RWPE2 (cell line): ENCODE data around the gene DNAJC6.

Experiments
- ATAC-seq: fragments of 200-7000 bp; cut with Tn5 transposase; 3 replicates; pipeline ENCODE4 v1.9.1; 2021; ENCODE audit warnings: low read depth
- DNase-seq: peaks from one replicate; pipeline ENCODE4 v3.0.0-alpha.2; 2020; ENCODE audit warnings: low spot score
- H3K27ac ChIP-seq: fragments of 450-650 bp; 2 replicates; pipeline ENCODE4 v1.5.1; 2017; ENCODE audit warnings: mild to moderate bottlenecking; ENCODE audit not compliant: poor library complexity, severe bottlenecking
- H3K27me3 ChIP-seq: fragments of 250-450 bp; sonication (Bioruptor Pico); 2 replicates; pipeline ENCODE4 v1.5.1; 2021; ENCODE audit warnings: mild to moderate bottlenecking, moderate library complexity; ENCODE audit not compliant: insufficient read depth, poor library complexity, severe bottlenecking
- H3K36me3 ChIP-seq: fragments of 250-450 bp; sonication (Bioruptor Pico); 2 replicates; pipeline ENCODE4 v1.5.1; 2020; ENCODE audit warnings: low read depth, mild to moderate bottlenecking, moderate library complexity
- H3K4me1 ChIP-seq: fragments of 250-450 bp; sonication (Bioruptor Pico); 2 replicates; pipeline ENCODE4 v1.5.1; 2021; ENCODE audit warnings: mild to moderate bottlenecking, moderate library complexity; ENCODE audit not compliant: insufficient read depth, poor library complexity, severe bottlenecking
- H3K4me3 ChIP-seq: fragments of 250-450 bp; sonication (Bioruptor Pico); 2 replicates; pipeline ENCODE4 v1.5.1; 2021; ENCODE audit warnings: mild to moderate bottlenecking, moderate library complexity; ENCODE audit not compliant: severe bottlenecking
- H3K9me3 ChIP-seq: fragments of 250-450 bp; sonication (Bioruptor Pico); 2 replicates; pipeline ENCODE4 v1.5.1; 2021; ENCODE audit warnings: mild to moderate bottlenecking, moderate library complexity; ENCODE audit not compliant: severe bottlenecking
- TF ChIP-seq, protein P1 (sequence below): fragments of 450-650 bp; IDR thresholded peaks from one replicate; pipeline ENCODE4 v1.5.1; 2017; ENCODE audit warnings: mild to moderate bottlenecking, moderate library complexity; ENCODE audit not compliant: poor library complexity, severe bottlenecking

DNAJC6 gene

DNA sequence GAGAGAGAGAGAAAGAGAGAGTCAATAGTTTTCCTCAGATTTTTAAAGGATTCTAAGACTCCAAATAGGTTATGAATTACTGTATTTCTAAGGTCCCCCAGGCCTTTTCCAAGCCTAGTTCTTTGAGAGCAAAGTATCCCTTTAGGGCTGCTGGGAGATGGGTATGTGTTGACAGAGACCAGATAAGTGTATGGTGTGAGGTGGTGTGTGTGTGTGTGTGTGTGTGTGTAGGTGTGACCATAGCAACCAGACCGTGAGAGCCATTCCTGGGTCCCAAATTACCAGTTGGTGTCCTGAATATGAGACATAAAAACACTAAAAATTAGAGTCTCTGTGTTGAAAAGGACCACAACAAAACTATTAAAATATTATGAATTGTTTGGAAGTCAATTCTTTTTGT lies 41.7 kb upstream of the DNAJC6 start:
- DNase-seq (no peak), ATAC-seq (no peak)
- TF ChIP-seq, protein P1, sequence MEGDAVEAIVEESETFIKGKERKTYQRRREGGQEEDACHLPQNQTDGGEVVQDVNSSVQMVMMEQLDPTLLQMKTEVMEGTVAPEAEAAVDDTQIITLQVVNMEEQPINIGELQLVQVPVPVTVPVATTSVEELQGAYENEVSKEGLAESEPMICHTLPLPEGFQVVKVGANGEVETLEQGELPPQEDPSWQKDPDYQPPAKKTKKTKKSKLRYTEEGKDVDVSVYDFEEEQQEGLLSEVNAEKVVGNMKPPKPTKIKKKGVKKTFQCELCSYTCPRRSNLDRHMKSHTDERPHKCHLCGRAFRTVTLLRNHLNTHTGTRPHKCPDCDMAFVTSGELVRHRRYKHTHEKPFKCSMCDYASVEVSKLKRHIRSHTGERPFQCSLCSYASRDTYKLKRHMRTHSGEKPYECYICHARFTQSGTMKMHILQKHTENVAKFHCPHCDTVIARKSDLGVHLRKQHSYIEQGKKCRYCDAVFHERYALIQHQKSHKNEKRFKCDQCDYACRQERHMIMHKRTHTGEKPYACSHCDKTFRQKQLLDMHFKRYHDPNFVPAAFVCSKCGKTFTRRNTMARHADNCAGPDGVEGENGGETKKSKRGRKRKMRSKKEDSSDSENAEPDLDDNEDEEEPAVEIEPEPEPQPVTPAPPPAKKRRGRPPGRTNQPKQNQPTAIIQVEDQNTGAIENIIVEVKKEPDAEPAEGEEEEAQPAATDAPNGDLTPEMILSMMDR, result no peak
- Histone ChIP-seq H3K4me3 (no peak overlapping the region), H3K27me3 (no peaks in the 10 kb centered on the region), H3K9me3 (no peaks in the 10 kb centered on the region), H3K27ac (no peak overlapping the region), H3K4me1 (no peaks in the 10 kb centered on the region), H3K36me3 (no peaks in the 10 kb centered on the region)

DNA sequence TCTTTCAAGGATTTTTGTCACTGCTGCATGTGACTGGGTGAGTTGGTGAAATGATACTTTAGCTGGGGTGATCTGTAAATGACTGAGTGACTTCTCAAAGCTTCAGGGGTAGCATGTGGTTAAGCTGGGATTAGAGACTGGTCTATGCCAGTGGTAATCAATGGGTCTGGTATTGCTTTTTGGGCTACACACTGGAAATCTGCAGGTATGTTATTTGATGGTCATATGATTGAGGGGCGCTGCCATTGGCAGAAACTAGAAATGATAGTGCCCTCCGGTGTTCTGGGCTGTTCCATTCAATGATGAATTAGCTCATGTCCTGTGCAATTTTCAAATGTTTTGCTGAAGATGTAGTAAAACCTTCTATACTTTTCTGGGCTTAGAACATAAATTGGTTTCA lies 39.7 kb upstream of the DNAJC6 start:
- DNase-seq, result no peak
- Histone ChIP-seq H3K4me1 (no peaks in the 10 kb centered on the region), H3K36me3 (no peaks in the 10 kb centered on the region), H3K4me3 (no peak overlapping the region), H3K27me3 (no peaks in the 10 kb centered on the region), H3K9me3 (no peaks in the 10 kb centered on the region), H3K27ac (no peak overlapping the region)
- no peak for ATAC-seq
- TF ChIP-seq, protein P1, result no peak

DNA sequence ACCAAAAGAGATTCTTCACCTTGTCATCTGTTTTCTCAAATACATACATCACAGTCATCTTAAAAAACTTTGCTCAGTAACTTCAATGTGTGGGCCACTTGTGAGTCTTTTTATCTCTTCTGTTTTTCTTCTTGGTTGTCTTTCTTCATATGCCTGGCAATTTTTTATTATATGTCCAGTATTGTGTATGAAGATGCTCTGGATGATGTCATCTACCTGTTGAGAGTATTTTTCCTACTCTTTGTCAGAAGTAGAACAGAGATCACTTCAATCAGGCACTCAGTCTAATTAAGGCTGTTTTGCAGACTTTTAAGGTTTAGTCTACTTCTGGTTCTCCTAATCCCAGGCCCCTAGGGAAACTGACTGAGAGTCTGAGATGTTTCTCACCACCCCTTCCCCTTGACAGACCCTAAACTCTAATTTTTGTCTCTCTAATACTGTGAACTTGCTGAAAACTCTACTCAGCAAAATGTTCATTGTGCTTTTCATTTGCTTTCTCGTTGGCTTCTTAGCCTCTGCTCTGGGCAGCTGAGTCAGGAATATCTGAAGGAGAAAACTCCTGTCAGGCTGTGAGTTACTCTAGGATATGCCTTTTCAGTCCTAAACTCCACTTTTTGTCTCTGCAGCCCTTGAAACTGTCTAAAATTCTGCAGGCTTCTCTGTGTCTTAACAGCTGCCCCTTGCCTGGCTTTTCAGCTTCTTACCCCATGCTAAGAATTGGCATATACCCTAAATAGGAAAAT lies 33.0 kb upstream of the DNAJC6 start:
- Histone ChIP-seq H3K4me1 (no peaks in the 10 kb centered on the region), H3K36me3 (no peaks in the 10 kb centered on the region), H3K27ac (no peak overlapping the region), H3K4me3 (no peak overlapping the region), H3K27me3 (no peaks in the 10 kb centered on the region), H3K9me3 (no peaks in the 10 kb centered on the region)
- DNase-seq (no peak), ATAC-seq (no peak)
- TF ChIP-seq, protein P1, result no peak

DNA sequence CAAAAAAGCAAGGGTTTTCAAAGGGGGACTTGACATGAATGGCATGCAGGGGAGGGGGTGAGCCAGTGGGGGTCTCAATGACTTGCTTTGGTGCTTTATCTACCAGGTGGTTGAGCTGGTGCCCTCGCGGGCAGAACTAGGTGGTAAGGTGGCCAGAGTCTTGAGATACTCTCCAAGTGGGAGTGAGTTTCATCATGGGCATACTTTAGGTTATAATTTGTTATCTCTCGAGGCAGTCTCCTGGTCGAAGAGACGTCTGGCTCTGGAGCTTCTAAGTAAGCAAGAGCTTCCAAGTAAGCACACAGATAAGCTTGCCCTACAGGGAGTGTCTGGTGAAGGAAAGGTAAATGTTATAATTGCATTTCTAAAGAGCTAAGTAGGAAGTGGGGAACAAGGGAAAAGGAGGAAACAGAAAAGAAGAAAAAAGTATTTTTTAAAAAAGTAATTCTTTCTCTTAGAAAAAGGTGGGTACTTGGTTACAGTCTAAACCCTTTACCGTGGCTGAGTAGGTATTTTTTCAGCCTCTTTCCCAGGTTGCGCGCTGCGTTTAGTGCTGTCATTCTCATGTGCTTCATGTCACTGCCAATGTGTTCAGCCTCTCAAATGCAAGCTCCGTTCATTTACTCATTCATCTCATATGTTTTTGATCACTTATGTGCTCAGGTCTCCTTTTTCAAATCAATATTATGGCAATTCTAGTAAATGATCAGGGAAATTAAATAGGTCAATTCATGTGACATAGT lies 31.6 kb upstream of the DNAJC6 start:
- no peaks in the 10 kb centered on the region for H3K36me3 ChIP-seq
- no peaks in the 10 kb centered on the region for H3K27me3 ChIP-seq
- H3K9me3 ChIP-seq, result no peaks in the 10 kb centered on the region
- DNase-seq (no peak), ATAC-seq (no peak)
- H3K27ac ChIP-seq, result no peak overlapping the region
- TF ChIP-seq, protein P1, result no peak
- H3K4me3 ChIP-seq, result no peak overlapping the region
- H3K4me1 ChIP-seq, result no peaks in the 10 kb centered on the region
